ENCODE data around the gene MRPS5. TPM values are rescaled to one million over a fixed set of nuclear protein-coding genes. Genes with fewer than 3 reads are reported as not detected.

MRPS5 gene
- total and polyA plus RNA-seq, 4 donors, result 21.7 to 72.9 (median 57.0) TPM

- no peaks in the 10 kb centered on the region for H3K36me3 ChIP-seq (ENCODE audit: control insufficient read depth in 4 of 4, insufficient read depth in 3 of 4, low read depth in 1 of 4, low read length in 3 of 4)
- H3K27me3 ChIP-seq (ENCODE audit: control insufficient read depth in 4 of 4, insufficient read depth in 4 of 4, low read length in 3 of 4), result no peaks in the 10 kb centered on the region
- no peak overlapping the region for H3K27ac ChIP-seq (ENCODE audit: low read depth in 1 of 2, low read length in 2 of 2)
- H3K4me3 ChIP-seq (ENCODE audit: low read depth in 1 of 3, low read length in 3 of 3), result no peak overlapping the region
- no peak overlapping the region for H3K9ac ChIP-seq (ENCODE audit: low read depth in 1 of 2, low read length in 2 of 2)
- TF ChIP-seq NR2F2 (IDR thresholded peaks at IDR 0.05) (no peak), SP1 (IDR thresholded peaks at IDR 0.05) (no peak)
- H3K4me1 ChIP-seq (ENCODE audit: control insufficient read depth in 4 of 4, insufficient read depth in 4 of 4, low read length in 3 of 4), result no peaks in the 10 kb centered on the region
- WGBS, result 74% methylated on average over 15 of the region's 15 CpGs
- DNase-seq (ENCODE audit: low spot score), result no peak
- H3K9me3 ChIP-seq (ENCODE audit: control insufficient read depth in 4 of 4, low read length in 3 of 4), result no peaks in the 10 kb centered on the region
These were observed 72.6 kb downstream of the MRPS5 start for GRCh38 chr2:95048825-95049682.

GRCh38 chr2:95047629-95048510 is 73.7 kb downstream of the MRPS5 start:
- H3K36me3 ChIP-seq (ENCODE audit: control insufficient read depth in 4 of 4, insufficient read depth in 3 of 4, low read depth in 1 of 4, low read length in 3 of 4), result no peaks in the 10 kb centered on the region
- 78% methylated on average over 17 of the region's 17 CpGs for WGBS
- peaks cover 0 to 3% (median 0%) of the 10 kb centered on the region in 4 donors for H3K27me3 ChIP-seq (ENCODE audit: control insufficient read depth in 4 of 4, insufficient read depth in 4 of 4, low read length in 3 of 4)
- H3K4me1 ChIP-seq (ENCODE audit: control insufficient read depth in 4 of 4, insufficient read depth in 4 of 4, low read length in 3 of 4), result no peaks in the 10 kb centered on the region
- no peak for DNase-seq (ENCODE audit: low spot score)
- no peak overlapping the region for H3K9ac ChIP-seq (ENCODE audit: low read depth in 1 of 2, low read length in 2 of 2)
- H3K9me3 ChIP-seq (ENCODE audit: control insufficient read depth in 4 of 4, low read length in 3 of 4), result no peaks in the 10 kb centered on the region
- H3K27ac ChIP-seq (ENCODE audit: low read depth in 1 of 2, low read length in 2 of 2), result no peak overlapping the region
- TF ChIP-seq RAD21 (IDR thresholded peaks at IDR 0.05) (no peak), ZBTB33 (IDR thresholded peaks at IDR 0.05) (no peak), SP1 (IDR thresholded peaks at IDR 0.05) (no peak)
- no peak overlapping the region for H3K4me3 ChIP-seq (ENCODE audit: low read depth in 1 of 3, low read length in 3 of 3)

GRCh38 chr2:95046371-95047112 is 75.1 kb downstream of the MRPS5 start:
- H3K9me3 ChIP-seq (ENCODE audit: control insufficient read depth in 4 of 4, low read length in 3 of 4), result no peaks in the 10 kb centered on the region
- 84% methylated on average over 13 of the region's 13 CpGs for WGBS
- peaks cover 0 to 3% (median 0%) of the 10 kb centered on the region in 4 donors for H3K27me3 ChIP-seq (ENCODE audit: control insufficient read depth in 4 of 4, insufficient read depth in 4 of 4, low read length in 3 of 4)
- H3K4me3 ChIP-seq (ENCODE audit: low read depth in 1 of 3, low read length in 3 of 3), result no peak overlapping the region
- TF ChIP-seq SP1 (IDR thresholded peaks at IDR 0.05), result no peak
- TF ChIP-seq FOXA2 (IDR thresholded peaks at IDR 0.05), result no peak
- no peak for TF ChIP-seq RAD21 (IDR thresholded peaks at IDR 0.05)
- no peak for TF ChIP-seq NR2F2 (IDR thresholded peaks at IDR 0.05)
- no peak for TF ChIP-seq YY1 (IDR thresholded peaks at IDR 0.05)
- TF ChIP-seq GABPA (IDR thresholded peaks at IDR 0.05 in 1 of 2, conservative IDR thresholded peaks at IDR 0.05 in 1 of 2), result no peak
- no peaks in the 10 kb centered on the region for H3K4me1 ChIP-seq (ENCODE audit: control insufficient read depth in 4 of 4, insufficient read depth in 4 of 4, low read length in 3 of 4)
- H3K9ac ChIP-seq (ENCODE audit: low read depth in 1 of 2, low read length in 2 of 2), result no peak overlapping the region
- H3K27ac ChIP-seq (ENCODE audit: low read depth in 1 of 2, low read length in 2 of 2), result no peak overlapping the region
- H3K36me3 ChIP-seq (ENCODE audit: control insufficient read depth in 4 of 4, insufficient read depth in 3 of 4, low read depth in 1 of 4, low read length in 3 of 4), result no peaks in the 10 kb centered on the region
- no peak for DNase-seq (ENCODE audit: low spot score)
